GM12891 (cell line): ENCODE measurements around the gene HOXA13.

Experiments
- DNase-seq: peaks from one replicate; pipeline ENCODE4 v3.0.0; 2011; ENCODE audit warnings: low spot score; ENCODE audit not compliant: insufficient read length
- FAIRE-seq: peaks from 2 replicates; lab custom pipeline; 2011; peaks lifted over from hg19 to GRCh38; lab: Jason Lieb, UNC
- PAX5 ChIP-seq: IDR thresholded peaks from 2 replicates; pipeline ENCODE4 v1.6.1; 2011; ENCODE audit warnings: low read length, moderate library complexity, mild to moderate bottlenecking; ENCODE audit not compliant: insufficient read depth, severe bottlenecking
- POLR2A ChIP-seq: IDR thresholded peaks from 2 replicates; pipeline ENCODE4 v1.6.1; 2011; ENCODE audit warnings: low read depth, low read length, control low read depth
- POLR2AphosphoS5 ChIP-seq: IDR thresholded peaks from 2 replicates; pipeline ENCODE4 v1.6.1; 2011; ENCODE audit warnings: low read depth, low read length, control low read depth
- POU2F2 ChIP-seq: IDR thresholded peaks from 2 replicates; pipeline ENCODE4 v1.6.1; 2011; ENCODE audit warnings: low read depth, mild to moderate bottlenecking, control low read depth, low read length, moderate library complexity
- SPI1 ChIP-seq: IDR thresholded peaks from 2 replicates; pipeline ENCODE4 v1.6.1; 2011; ENCODE audit warnings: low read depth, low read length, control low read depth
- TAF1 ChIP-seq: IDR thresholded peaks from 2 replicates; pipeline ENCODE4 v1.6.1; 2011; ENCODE audit warnings: low read depth, low read length, control low read depth

The HOXA13 gene

GRCh38 chr7:27214239-27214950 lies 14.5 kb upstream of the HOXA13 start:
- no peak for FAIRE-seq
- no peak for DNase-seq
- TF ChIP-seq POU2F2 (no peak), POLR2AphosphoS5 (no peak), POLR2A (no peak), TAF1 (no peak), SPI1 (no peak), PAX5 (no peak)

GRCh38 chr7:27213433-27214238 lies 13.7 kb upstream of the HOXA13 start:
- TF ChIP-seq PAX5 (no peak), SPI1 (no peak)

GRCh38 chr7:27212497-27213432 lies 12.9 kb upstream of the HOXA13 start:
- FAIRE-seq: no peak
- TF ChIP-seq POLR2AphosphoS5: no peak
- no peak for TF ChIP-seq SPI1
- no peak for TF ChIP-seq TAF1

More at GRCh38 chr7:27213433-27214238, 13.7 kb upstream of the HOXA13 start:
- FAIRE-seq: no peak
- DNase-seq: no peak

GRCh38 chr7:27211764-27212204 lies 11.9 kb upstream of the HOXA13 start:
- no peak for TF ChIP-seq TAF1
- no peak for TF ChIP-seq POLR2A
- no peak for TF ChIP-seq PAX5
- TF ChIP-seq POLR2AphosphoS5: no peak
- no peak for TF ChIP-seq SPI1
- no peak for TF ChIP-seq POU2F2
- FAIRE-seq (no peak), DNase-seq (no peak)

More at GRCh38 chr7:27212497-27213432, 12.9 kb upstream of the HOXA13 start:
- DNase-seq: no peak

- DNase-seq (no peak), FAIRE-seq (no peak)
- TF ChIP-seq SPI1 (no peak), PAX5 (no peak), TAF1 (no peak), POU2F2 (no peak), POLR2AphosphoS5 (no peak), POLR2A (no peak)
Observed at GRCh38 chr7:27211084-27211446, 11.2 kb upstream of the HOXA13 start.

GRCh38 chr7:27210441-27211083 lies 10.7 kb upstream of the HOXA13 start:
- TF ChIP-seq POLR2AphosphoS5 (no peak), SPI1 (no peak), PAX5 (no peak), TAF1 (no peak), POU2F2 (no peak), POLR2A (no peak)
- FAIRE-seq (no peak), DNase-seq (peak; percentile 56)

- FAIRE-seq: no peak
- no peak for DNase-seq
- TF ChIP-seq SPI1 (no peak), POU2F2 (no peak), POLR2AphosphoS5 (no peak), POLR2A (no peak), PAX5 (no peak), TAF1 (no peak)
Observed at GRCh38 chr7:27209933-27210440, 10.1 kb upstream of the HOXA13 start.

GRCh38 chr7:27208998-27209397 lies 9.1 kb upstream of the HOXA13 start:
- DNase-seq (no peak), FAIRE-seq (no peak)
- TF ChIP-seq SPI1 (no peak), POLR2AphosphoS5 (no peak), TAF1 (no peak), POU2F2 (no peak), POLR2A (no peak)

GRCh38 chr7:27207348-27207985 lies 7.6 kb upstream of the HOXA13 start:
- FAIRE-seq (no peak), DNase-seq (no peak)
- TF ChIP-seq PAX5: no peak
